Fibroblast of skin of right quadriceps (primary cell): ENCODE measurements around the gene TMPRSS13.
"Not testable (repeated sequence)": the region's sequence is repeated elsewhere in the genome, so short reads cannot be mapped to it uniquely, and the experiment has no call there.

Experiments used
- DNase-seq: peaks from one replicate; pipeline ENCODE4 v3.0.0-alpha.2; 2013

Gene TMPRSS13

GRCh38 chr11:117950301-117950700 is 21.1 kb upstream of the TMPRSS13 start:
- no peak for DNase-seq

GRCh38 chr11:117949062-117949461 is 19.9 kb upstream of the TMPRSS13 start:
- no peak for DNase-seq

GRCh38 chr11:117948466-117948865 is 19.3 kb upstream of the TMPRSS13 start:
- DNase-seq = not testable (repeated sequence)

GRCh38 chr11:117947751-117948150 is 18.5 kb upstream of the TMPRSS13 start:
- DNase-seq = not testable (repeated sequence)

- DNase-seq = peak; percentile 92
Measured at GRCh38 chr11:117946842-117947526, 17.8 kb upstream of the TMPRSS13 start.

- no peak for DNase-seq
Measured at GRCh38 chr11:117946156-117946841, 17.1 kb upstream of the TMPRSS13 start.

GRCh38 chr11:117945047-117945810 is 16.0 kb upstream of the TMPRSS13 start:
- DNase-seq = no peak

GRCh38 chr11:117944554-117944953 is 15.4 kb upstream of the TMPRSS13 start:
- no peak for DNase-seq

GRCh38 chr11:117941976-117942654 is 12.9 kb upstream of the TMPRSS13 start:
- DNase-seq = no peak

- DNase-seq = peak; percentile 4
Measured at GRCh38 chr11:117941163-117941707, 12.0 kb upstream of the TMPRSS13 start.

- DNase-seq = no peak
Measured at GRCh38 chr11:117940736-117941135, 11.5 kb upstream of the TMPRSS13 start.

- no peak for DNase-seq
Measured at GRCh38 chr11:117936973-117937372, 7.8 kb upstream of the TMPRSS13 start.

- no peak for DNase-seq
Measured at GRCh38 chr11:117934526-117935307, 5.5 kb upstream of the TMPRSS13 start.

GRCh38 chr11:117933930-117934329 is 4.7 kb upstream of the TMPRSS13 start:
- DNase-seq = no peak

GRCh38 chr11:117933475-117933874 is 4.3 kb upstream of the TMPRSS13 start:
- DNase-seq = no peak

GRCh38 chr11:117932947-117933346 is 3.7 kb upstream of the TMPRSS13 start:
- no peak for DNase-seq

- no peak for DNase-seq
Measured at GRCh38 chr11:117932426-117932825, 3.2 kb upstream of the TMPRSS13 start.

- DNase-seq = peak; percentile 7
Measured at GRCh38 chr11:117931971-117932370, 2.8 kb upstream of the TMPRSS13 start.

GRCh38 chr11:117931331-117931950 is 2.2 kb upstream of the TMPRSS13 start:
- no peak for DNase-seq

- DNase-seq = no peak
Measured at GRCh38 chr11:117930668-117931330, 1.6 kb upstream of the TMPRSS13 start.
